ENCODE results near the gene CNPPD1. TPM values are rescaled to one million over a fixed set of nuclear protein-coding genes. Genes with fewer than 3 reads are reported as not detected.

Gene CNPPD1
- total RNA-seq, 1 donor from 2014 or later: 81.2 TPM

- DNase-seq (ENCODE audit: low spot score): no peak
Measured at GRCh38 chr2:219122202-219122980, 54.3 kb downstream of the CNPPD1 start.

Other genes starting within 250 kb of the CNPPD1 start
- 0.14 TPM for gene CDK5R2, start 217.3 kb downstream of the CNPPD1 start, total RNA-seq
- gene FEV, start 191.7 kb downstream of the CNPPD1 start, total RNA-seq: not detected
- gene CRYBA2, start 183.5 kb downstream of the CNPPD1 start, total RNA-seq: not detected
- 0.29 TPM for gene CFAP65, start 135.4 kb downstream of the CNPPD1 start, total RNA-seq
- 12.8 TPM for gene IHH, start 116.0 kb downstream of the CNPPD1 start, total RNA-seq
- gene NHEJ1, start 16.1 kb downstream of the CNPPD1 start, total RNA-seq: 8.7 TPM
- 4.7 TPM for gene SLC23A3, start 6.9 kb downstream of the CNPPD1 start, total RNA-seq
- gene RETREG2, start 1.4 kb upstream of the CNPPD1 start, total RNA-seq: 116 TPM
- 52.6 TPM for gene ZFAND2B, start 29.9 kb upstream of the CNPPD1 start, total RNA-seq
- gene ABCB6, start 42.0 kb upstream of the CNPPD1 start, total RNA-seq: 65.8 TPM
- 73.1 TPM for gene ATG9A, start 52.7 kb upstream of the CNPPD1 start, total RNA-seq
- 74.4 TPM for gene ANKZF1, start 52.9 kb upstream of the CNPPD1 start, total RNA-seq
- 22.2 TPM for gene GLB1L, start 68.5 kb upstream of the CNPPD1 start, total RNA-seq
- 27.5 TPM for gene STK16, start 68.6 kb upstream of the CNPPD1 start, total RNA-seq
- not detected for gene TUBA4B, start 76.3 kb upstream of the CNPPD1 start, total RNA-seq
- gene TUBA4A, start 77.0 kb upstream of the CNPPD1 start, total RNA-seq: 40.6 TPM
- 161 TPM for gene DNAJB2, start 102.4 kb upstream of the CNPPD1 start, total RNA-seq
- 0.60 TPM for gene PTPRN, start 132.5 kb upstream of the CNPPD1 start, total RNA-seq
- gene RESP18, start 155.8 kb upstream of the CNPPD1 start, total RNA-seq: not detected
- gene DNPEP, start 211.0 kb upstream of the CNPPD1 start, total RNA-seq: 58.5 TPM
- gene DES, start 241.5 kb upstream of the CNPPD1 start, total RNA-seq: 3,602 TPM